ENCODE measurements around the gene SPECC1. TPM values are rescaled to one million over a fixed set of nuclear protein-coding genes. Genes with fewer than 3 reads are reported as not detected.

Gene SPECC1
- total and polyA plus RNA-seq, 2 donors (not counting 1 experiment from before 2014, with no cell fraction given) = 13.4 to 30.9 TPM

- H3K4me1 ChIP-seq (ENCODE audit: control insufficient read depth, extremely low read depth, insufficient read depth, low read length) = peaks cover 3% of the 10 kb centered on the region
Observed at GRCh38 chr17:20273741-20274500, 264.8 kb downstream of the SPECC1 start.

GRCh38 chr17:20275653-20276052, 266.5 kb downstream of the SPECC1 start:
- no peak overlapping the region for H3K27ac ChIP-seq (ENCODE audit: insufficient read depth, low read length)
- no peaks in the 10 kb centered on the region for H4K20me1 ChIP-seq (ENCODE audit: control insufficient read depth, extremely low read depth, insufficient read depth, low read length)
- H3K4me2 ChIP-seq (ENCODE audit: extremely low read depth, insufficient read depth, low read length) = no peak overlapping the region
- peaks cover 3% of the 10 kb centered on the region for H3K4me1 ChIP-seq (ENCODE audit: control insufficient read depth, extremely low read depth, insufficient read depth, low read length)
- no peak overlapping the region for H3K9ac ChIP-seq (ENCODE audit: insufficient read depth, low read length)
- H2AFZ ChIP-seq (ENCODE audit: low read length) = no peak overlapping the region
- no peaks in the 10 kb centered on the region for H3K9me3 ChIP-seq (ENCODE audit: control insufficient read depth, insufficient read depth, low read depth, low read length)
- DNase-seq (ENCODE audit: low read depth in 2 of 2) = no peak
- H3K79me2 ChIP-seq (ENCODE audit: control insufficient read depth, insufficient read depth, low read length) = no peaks in the 10 kb centered on the region
- no peaks in the 10 kb centered on the region for H3K36me3 ChIP-seq (ENCODE audit: control insufficient read depth, insufficient read depth, low read length)
- no peak overlapping the region for H3K4me3 ChIP-seq (replicated peaks in 1 of 4; ENCODE audit: control extremely low read depth in 1 of 4, insufficient read depth in 1 of 4, low read depth in 3 of 4, low read length in 4 of 4)
- TF ChIP-seq EZH2 (IDR thresholded peaks at IDR 0.05; ENCODE audit: low read length, missing control alignments) (no peak), CTCF (conservative IDR thresholded peaks at IDR 0.05 in 1 of 2, IDR thresholded peaks at IDR 0.05 in 1 of 2; ENCODE audit: low read depth in 1 of 2, low read length in 2 of 2) (no peak)
- H3K27me3 ChIP-seq (ENCODE audit: control insufficient read depth, insufficient read depth, low read length) = no peaks in the 10 kb centered on the region

More at GRCh38 chr17:20273741-20274500, 264.8 kb downstream of the SPECC1 start:
- no peak for DNase-seq (ENCODE audit: low read depth in 2 of 2)
- Histone ChIP-seq H3K9me3 (ENCODE audit: control insufficient read depth, insufficient read depth, low read depth, low read length) (no peaks in the 10 kb centered on the region), H3K36me3 (ENCODE audit: control insufficient read depth, insufficient read depth, low read length) (no peaks in the 10 kb centered on the region), H2AFZ (ENCODE audit: low read length) (no peak overlapping the region), H3K27ac (ENCODE audit: insufficient read depth, low read length) (no peak overlapping the region), H3K27me3 (ENCODE audit: control insufficient read depth, insufficient read depth, low read length) (no peaks in the 10 kb centered on the region), H3K4me3 (replicated peaks in 1 of 4; ENCODE audit: control extremely low read depth in 1 of 4, insufficient read depth in 1 of 4, low read depth in 3 of 4, low read length in 4 of 4) (no peak overlapping the region), H4K20me1 (ENCODE audit: control insufficient read depth, extremely low read depth, insufficient read depth, low read length) (no peaks in the 10 kb centered on the region), H3K9ac (ENCODE audit: insufficient read depth, low read length) (no peak overlapping the region), H3K79me2 (ENCODE audit: control insufficient read depth, insufficient read depth, low read length) (no peaks in the 10 kb centered on the region), H3K4me2 (ENCODE audit: extremely low read depth, insufficient read depth, low read length) (no peak overlapping the region)
- no peak for TF ChIP-seq EZH2 (IDR thresholded peaks at IDR 0.05; ENCODE audit: low read length, missing control alignments)

- TF ChIP-seq CTCF (conservative IDR thresholded peaks at IDR 0.05 in 1 of 2, IDR thresholded peaks at IDR 0.05 in 1 of 2; ENCODE audit: low read depth in 1 of 2, low read length in 2 of 2) = no peak
- no peak for TF ChIP-seq EZH2 (IDR thresholded peaks at IDR 0.05; ENCODE audit: low read length, missing control alignments)
- no peaks in the 10 kb centered on the region for H3K27me3 ChIP-seq (ENCODE audit: control insufficient read depth, insufficient read depth, low read length)
- no peaks in the 10 kb centered on the region for H3K36me3 ChIP-seq (ENCODE audit: control insufficient read depth, insufficient read depth, low read length)
- H3K9me3 ChIP-seq (ENCODE audit: control insufficient read depth, insufficient read depth, low read depth, low read length) = no peaks in the 10 kb centered on the region
- H3K9ac ChIP-seq (ENCODE audit: insufficient read depth, low read length) = no peak overlapping the region
- no peak overlapping the region for H2AFZ ChIP-seq (ENCODE audit: low read length)
- no peak overlapping the region for H3K27ac ChIP-seq (ENCODE audit: insufficient read depth, low read length)
- no peak for DNase-seq (ENCODE audit: low read depth in 2 of 2)
- H3K4me1 ChIP-seq (ENCODE audit: control insufficient read depth, extremely low read depth, insufficient read depth, low read length) = peaks cover under 1% of the 10 kb centered on the region
- H3K79me2 ChIP-seq (ENCODE audit: control insufficient read depth, insufficient read depth, low read length) = no peaks in the 10 kb centered on the region
- H3K4me3 ChIP-seq (replicated peaks in 1 of 4; ENCODE audit: control extremely low read depth in 1 of 4, insufficient read depth in 1 of 4, low read depth in 3 of 4, low read length in 4 of 4) = no peak overlapping the region
- no peak overlapping the region for H3K4me2 ChIP-seq (ENCODE audit: extremely low read depth, insufficient read depth, low read length)
- no peaks in the 10 kb centered on the region for H4K20me1 ChIP-seq (ENCODE audit: control insufficient read depth, extremely low read depth, insufficient read depth, low read length)
Observed at GRCh38 chr17:20276421-20276820, 267.3 kb downstream of the SPECC1 start.

Data from fibroblast of lung (primary cell).